HEK293T (cell line): ENCODE measurements around the gene OR9A2.

ENCODE experiments used
- BHLHE40 ChIP-seq: fragments of 450-650 bp; IDR thresholded peaks from 2 replicates; pipeline ENCODE4 v1.6.1; 2016; ENCODE audit warnings: mild to moderate bottlenecking, moderate library complexity, borderline replicate concordance
- ELF4 ChIP-seq: fragments of 450-650 bp; IDR thresholded peaks from 2 replicates; pipeline ENCODE4 v1.6.1; 2017; ENCODE audit warnings: antibody characterized with exemption
- FOXK2 ChIP-seq: fragments of 450-650 bp; IDR thresholded peaks from 2 replicates; pipeline ENCODE4 v1.6.1; 2016; ENCODE audit warnings: mild to moderate bottlenecking
- L3MBTL2 ChIP-seq: fragments of 450-650 bp; conservative IDR thresholded peaks from 2 replicates; pipeline ENCODE4 v1.6.1; 2016; ENCODE audit warnings: mild to moderate bottlenecking
- LEF1 ChIP-seq: fragments of 450-650 bp; IDR thresholded peaks from 2 replicates; pipeline ENCODE4 v1.6.1; 2017; ENCODE audit warnings: mild to moderate bottlenecking, borderline replicate concordance
- NFRKB ChIP-seq: fragments of 450-650 bp; IDR thresholded peaks from 2 replicates; pipeline ENCODE4 v1.6.1; 2016; ENCODE audit warnings: mild to moderate bottlenecking, moderate library complexity
- SP1 ChIP-seq: fragments of 450-650 bp; IDR thresholded peaks from 2 replicates; pipeline ENCODE4 v1.6.1; 2017
- ZNF384 ChIP-seq: fragments of 450-650 bp; IDR thresholded peaks from 2 replicates; pipeline ENCODE4 v1.6.1; 2016

DNA sequence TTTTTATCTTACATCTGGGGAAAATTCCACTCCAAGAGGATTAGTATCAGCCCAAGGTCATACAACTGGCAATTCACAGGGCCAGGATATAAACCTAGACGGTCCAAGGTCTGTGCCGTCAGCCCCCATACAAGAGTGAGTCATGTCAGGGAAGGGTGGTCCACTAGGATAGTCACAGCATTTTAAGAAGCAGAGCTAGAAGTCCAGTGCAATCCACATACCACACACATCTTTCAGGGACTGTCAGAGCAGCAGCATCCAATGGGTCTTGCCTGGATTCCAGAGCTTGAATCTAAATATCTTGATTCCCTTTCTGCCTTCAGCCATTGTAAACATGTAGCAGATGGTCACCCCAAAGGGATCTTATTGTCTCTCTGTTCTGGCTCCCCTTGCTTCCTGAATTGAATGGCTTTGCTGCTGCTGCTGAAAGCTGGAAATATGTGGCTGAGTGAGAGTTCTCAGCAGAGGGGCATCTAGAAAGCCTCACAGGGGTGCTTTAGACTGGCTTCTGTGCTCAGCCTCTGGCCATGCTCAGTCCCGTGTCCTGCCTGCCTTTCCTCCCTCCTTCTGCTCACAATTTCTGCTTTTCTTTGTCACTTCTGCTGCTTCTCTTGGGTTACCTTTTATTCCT is 15.3 kb upstream of the OR9A2 start:
- TF ChIP-seq L3MBTL2 (no peak), FOXK2 (no peak), NFRKB (no peak), LEF1 (no peak), BHLHE40 (no peak), SP1 (no peak), ELF4 (no peak), ZNF384 (no peak)
